Fibroblast of pulmonary artery (primary cell): ENCODE data around the gene OR2A2.

Experiments
- DNase-seq: peaks from one replicate; pipeline ENCODE4 v3.0.0-alpha.2; 2010; ENCODE audit warnings: low read depth
- H3K4me3 ChIP-seq: replicated peaks from 2 replicates; pipeline ENCODE4 v1.5.1; 2011; ENCODE audit warnings: low read depth, mild to moderate bottlenecking, control low read depth, low read length, moderate library complexity
- CTCF ChIP-seq: IDR thresholded peaks from 2 replicates; pipeline ENCODE4 v1.5.1; 2011; ENCODE audit warnings: mild to moderate bottlenecking, control low read depth, low read length, inconsistent platforms; ENCODE audit errors: missing control alignments

Gene OR2A2

GRCh38 chr7:144109283-144109682 lies at the start of gene OR2A2:
Gene OR2A2 (plus strand): TSS chr7:144109583. CDS start chr7:144109583, 0 bp downstream.
- no peak within 1 kb of the TSS for H3K4me3 ChIP-seq
- no peak for TF ChIP-seq CTCF
- DNase-seq: no peak

GRCh38 chr7:144063710-144064109 lies 45.7 kb upstream of the OR2A2 start:
- no peak overlapping the region for H3K4me3 ChIP-seq
- peak; percentile 25 for TF ChIP-seq CTCF
- no peak for DNase-seq

GRCh38 chr7:144069511-144069910 lies 39.9 kb upstream of the OR2A2 start, which contains the start of gene OR2A25:
Gene OR2A25 (plus strand): TSS chr7:144069811. CDS start chr7:144074220, 4,409 bp downstream.
- no peak within 1 kb of the TSS for H3K4me3 ChIP-seq
- no peak for DNase-seq
- TF ChIP-seq CTCF: no peak

GRCh38 chr7:144069953-144070352 lies 39.4 kb upstream of the OR2A2 start:
- no peak for DNase-seq
- no peak for TF ChIP-seq CTCF

GRCh38 chr7:144074374-144074773 lies 35.0 kb upstream of the OR2A2 start:
- H3K4me3 ChIP-seq: no peak overlapping the region
- TF ChIP-seq CTCF: no peak
- no peak for DNase-seq

More at GRCh38 chr7:144069953-144070352, 39.4 kb upstream of the OR2A2 start:
- no peak overlapping the region for H3K4me3 ChIP-seq

- TF ChIP-seq CTCF: no peak
- no peak for DNase-seq
These were observed 23.4 kb upstream of the OR2A2 start, which contains the start of gene OR2A12 for GRCh38 chr7:144085978-144086377. Gene OR2A12 (plus strand): TSS chr7:144086278. CDS start chr7:144095108, 8,830 bp downstream.

GRCh38 chr7:144086730-144087129 lies 22.7 kb upstream of the OR2A2 start:
- no peak for TF ChIP-seq CTCF
- no peak overlapping the region for H3K4me3 ChIP-seq
- no peak for DNase-seq

More at GRCh38 chr7:144085978-144086377, 23.4 kb upstream of the OR2A2 start, which contains the start of gene OR2A12:
- H3K4me3 ChIP-seq: no peak within 1 kb of the TSS
